Stomach (tissue), 9 donors: ENCODE data around the gene ZNF593OS. TPM values are rescaled to one million over a fixed set of nuclear protein-coding genes. Genes with fewer than 3 reads are reported as not detected.

Experiments used
- DNase-seq, 2 donors: peaks; one replicate each; pipeline versions ENCODE4 v3.0.0 to v3.0.0-alpha.2; 2013 to 2019
- H3K27ac ChIP-seq, 5 donors: fragments of 200-600 bp in 4 of 5; sonication (generic) in 4 of 5; one replicate each; pipeline ENCODE4 v1.5.1; 2013 to 2019; ENCODE audit warnings: mild to moderate bottlenecking in 1 of 5, moderate library complexity in 1 of 5
- H3K27me3 ChIP-seq, 3 donors: fragments of 200-600 bp; sonication (generic); one replicate each; pipeline ENCODE4 v1.5.1; 2017 to 2019; ENCODE audit warnings: mixed run types in 1 of 3
- H3K36me3 ChIP-seq, 4 donors: fragments of 200-600 bp; sonication (generic); 1 replicate in 3 of 4; 2 replicates in 1 of 4; pipeline ENCODE4 v1.5.1; 2016 to 2019
- H3K4me1 ChIP-seq, 4 donors: fragments of 200-600 bp; sonication (generic); one replicate each; pipeline ENCODE4 v1.5.1; 2016 to 2019
- H3K4me3 ChIP-seq, 4 donors: fragments of 200-600 bp; sonication (generic) in 3 of 4; one replicate each; pipeline ENCODE4 v1.5.1; 2016 to 2019; ENCODE audit warnings: mild to moderate bottlenecking in 1 of 4
- H3K9me3 ChIP-seq, 4 donors: fragments of 200-600 bp; sonication (generic); one replicate each; pipeline ENCODE4 v1.5.1; 2016 to 2019
- EP300 ChIP-seq: sonication (generic); formaldehyde crosslinking; IDR thresholded peaks from one replicate; pipeline ENCODE4 v1.6.1; 2017; ENCODE audit warnings: antibody characterized with exemption
- POLR2A ChIP-seq, 4 donors: fragments of 450-650 bp; IDR thresholded peaks; one replicate each; pipeline ENCODE4 v1.6.1; 2016; ENCODE audit warnings: antibody characterized with exemption in 4 of 4, control low read depth in 2 of 4, mild to moderate bottlenecking in 1 of 4, moderate library complexity in 1 of 4
- POLR2AphosphoS5 ChIP-seq, 3 donors: sonication (generic); formaldehyde crosslinking; IDR thresholded peaks; one replicate each; pipeline ENCODE4 v1.6.1; 2016; ENCODE audit warnings: antibody characterized with exemption in 3 of 3
- WGBS, 5 donors: extraction: QIAGEN DNeasy Blood & Tissue Kit in 3 of 5; methylation state at CpG; one replicate each; pipeline versions ENCODE4 v1.1.5 to v1.1.7; 2013 to 2018; 5-methylcytosine and 5-hydroxymethylcytosine counted together
- intact Hi-C: fragments of 100-400 bp; cut with DNase I; formaldehyde crosslinking; loops from one replicate; pipeline ENCODE4 v1.15.1; 2023; ENCODE audit warnings: low total_unique reads
- polyA plus RNA-seq, 3 donors: library from polyadenylated mRNA; stranded (reverse); fragments of 200-250 nt; gene quantifications; one replicate each; pipeline ENCODE4 v1.2.3, GENCODE V29; 2013
- total RNA-seq, 5 donors: library from RNA; depleted of rRNA; stranded (reverse); fragments of >200 nt; gene quantifications; one replicate each; pipeline versions ENCODE4 v1.1.0 to v1.2.3, GENCODE V29; 2014 to 2016
- TF ChIP-seq, protein P1 (sequence below), 7 experiments: fragments of 450-650 bp in 4 of 7; fragments of 200-600 bp in 3 of 7; sonication (generic) in 3 of 7; IDR thresholded peaks; one replicate each; pipeline ENCODE4 v1.5.1; 2016 to 2019; ENCODE audit warnings: antibody characterized with exemption in 7 of 7, control low read depth in 2 of 7, mild to moderate bottlenecking in 1 of 7
- donor health status: healthy with polysubstance abuse.
- donor health status: Bipolar disorder and iron deficiency.
- donor health status: healthy.

Gene ZNF593OS
- total and polyA plus RNA-seq, 8 donors, result 0.30 to 0.76 TPM; not detected in 6

DNA sequence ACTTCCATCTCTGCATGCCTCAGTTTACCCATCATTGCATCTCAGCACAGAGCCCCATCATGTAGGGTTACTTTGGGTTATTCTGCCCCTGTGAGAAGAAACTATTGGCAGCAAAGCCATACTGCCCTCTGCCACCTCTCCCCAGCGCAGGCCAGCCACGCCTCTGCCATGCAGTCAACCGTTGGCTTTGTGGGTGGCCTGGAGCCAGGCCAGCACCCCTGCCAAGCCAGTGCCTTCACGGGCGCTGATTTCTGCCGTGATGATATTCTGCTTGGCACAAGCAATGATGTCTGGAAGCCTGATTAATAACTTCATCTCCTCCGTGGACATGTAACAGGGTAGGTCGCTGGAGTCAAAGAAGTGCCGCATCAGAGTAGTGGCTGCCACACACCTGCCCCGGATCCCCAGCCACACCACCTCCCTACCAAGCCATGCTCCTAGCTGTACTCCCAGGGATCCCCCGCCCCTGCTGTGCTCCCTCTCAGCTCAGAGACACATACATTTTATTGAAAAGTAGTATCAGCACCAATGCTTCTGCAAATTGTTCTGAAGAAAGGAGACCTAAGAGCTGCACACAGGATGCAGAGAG, 47.4 kb upstream of the ZNF593OS start:
- peaks cover 0 to 18% (median 0%) of the 10 kb centered on the region in 3 donors for H3K27me3 ChIP-seq
- intact Hi-C loops, result no loop called here
- DNase-seq, result peak in 1 of 2 donors; percentile 34
- 31 to 42% (median 32%) methylated on average over 10 to 11 of the region's 11 CpGs for WGBS, 5 donors
- H3K9me3 ChIP-seq, result no peaks in the 10 kb centered on the region
- H3K27ac ChIP-seq, result no peak overlapping the region
- no peak for TF ChIP-seq EP300
- TF ChIP-seq POLR2AphosphoS5 (IDR thresholded peaks at IDR 0.05), result no peak
- TF ChIP-seq, protein P1, sequence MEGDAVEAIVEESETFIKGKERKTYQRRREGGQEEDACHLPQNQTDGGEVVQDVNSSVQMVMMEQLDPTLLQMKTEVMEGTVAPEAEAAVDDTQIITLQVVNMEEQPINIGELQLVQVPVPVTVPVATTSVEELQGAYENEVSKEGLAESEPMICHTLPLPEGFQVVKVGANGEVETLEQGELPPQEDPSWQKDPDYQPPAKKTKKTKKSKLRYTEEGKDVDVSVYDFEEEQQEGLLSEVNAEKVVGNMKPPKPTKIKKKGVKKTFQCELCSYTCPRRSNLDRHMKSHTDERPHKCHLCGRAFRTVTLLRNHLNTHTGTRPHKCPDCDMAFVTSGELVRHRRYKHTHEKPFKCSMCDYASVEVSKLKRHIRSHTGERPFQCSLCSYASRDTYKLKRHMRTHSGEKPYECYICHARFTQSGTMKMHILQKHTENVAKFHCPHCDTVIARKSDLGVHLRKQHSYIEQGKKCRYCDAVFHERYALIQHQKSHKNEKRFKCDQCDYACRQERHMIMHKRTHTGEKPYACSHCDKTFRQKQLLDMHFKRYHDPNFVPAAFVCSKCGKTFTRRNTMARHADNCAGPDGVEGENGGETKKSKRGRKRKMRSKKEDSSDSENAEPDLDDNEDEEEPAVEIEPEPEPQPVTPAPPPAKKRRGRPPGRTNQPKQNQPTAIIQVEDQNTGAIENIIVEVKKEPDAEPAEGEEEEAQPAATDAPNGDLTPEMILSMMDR (IDR thresholded peaks at IDR 0.05), result no peak
- no peak for TF ChIP-seq POLR2A (IDR thresholded peaks at IDR 0.05)
- no peaks in the 10 kb centered on the region for H3K36me3 ChIP-seq
- H3K4me1 ChIP-seq, result peaks cover 0 to 6% (median 0%) of the 10 kb centered on the region in 4 donors
- no peak overlapping the region for H3K4me3 ChIP-seq

DNA sequence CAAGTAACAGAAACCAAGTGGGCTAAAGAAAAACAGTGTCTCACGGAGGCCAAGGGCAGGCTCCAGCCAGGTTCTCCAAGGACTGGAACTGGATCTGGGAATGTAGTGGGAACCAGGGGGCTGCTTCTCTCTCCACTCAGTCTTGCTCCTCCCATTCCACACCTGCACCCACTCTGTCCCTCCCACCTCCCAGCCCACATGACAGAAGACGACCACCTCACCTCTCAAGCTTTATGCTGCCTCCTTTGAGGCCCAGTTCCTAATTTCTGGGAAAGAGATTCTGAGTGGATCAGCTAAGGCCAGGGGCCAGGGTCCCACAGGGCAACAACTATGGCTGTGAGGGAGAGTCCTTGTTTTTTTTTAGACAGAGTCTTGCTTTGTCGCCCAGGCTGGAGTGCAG, 43.6 kb upstream of the ZNF593OS start:
- peaks cover 0 to 6% (median 0%) of the 10 kb centered on the region in 4 donors for H3K4me1 ChIP-seq
- H3K4me3 ChIP-seq, result no peak overlapping the region
- TF ChIP-seq, protein P1 (IDR thresholded peaks at IDR 0.05), result no peak
- H3K36me3 ChIP-seq, result no peaks in the 10 kb centered on the region
- DNase-seq, result no peak
- no peak overlapping the region for H3K27ac ChIP-seq
- intact Hi-C loops, result no loop called here
- H3K9me3 ChIP-seq, result no peaks in the 10 kb centered on the region
- peaks cover 0 to 12% (median 0%) of the 10 kb centered on the region in 3 donors for H3K27me3 ChIP-seq
- 41 to 45% (median 42%) methylated on average over 3 of the region's 3 CpGs for WGBS, 5 donors

DNA sequence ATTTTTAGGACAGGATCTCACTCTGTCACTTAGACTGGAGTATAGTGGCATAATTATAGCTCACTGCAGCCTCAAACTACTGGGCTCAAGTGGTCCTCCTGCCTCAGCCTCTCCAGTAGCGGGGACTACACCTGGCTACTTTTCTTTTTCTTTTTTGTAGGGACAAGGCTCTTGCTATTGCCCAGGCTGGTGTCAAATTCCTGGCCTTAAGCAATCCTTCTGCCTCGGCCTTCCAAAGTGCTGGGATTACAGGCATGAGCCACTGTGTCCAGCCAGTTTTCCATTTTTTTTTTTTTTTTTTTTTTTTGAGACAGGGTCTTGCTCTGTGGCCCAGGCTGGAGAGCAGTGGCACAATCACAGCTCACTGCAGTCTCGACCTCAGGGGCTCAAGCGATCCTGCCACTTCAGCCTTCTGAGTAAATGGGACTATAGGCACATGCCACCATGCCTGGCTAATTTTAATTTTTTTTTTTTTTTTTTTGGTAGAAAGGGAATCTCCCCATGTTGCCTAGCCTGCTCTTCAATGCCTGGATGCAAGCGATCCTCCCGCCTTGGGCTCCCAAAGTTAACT, 41.8 kb upstream of the ZNF593OS start:
- H3K9me3 ChIP-seq, result no peaks in the 10 kb centered on the region
- H3K27ac ChIP-seq, result no peak overlapping the region
- H3K36me3 ChIP-seq, result no peaks in the 10 kb centered on the region
- no peaks in the 10 kb centered on the region for H3K27me3 ChIP-seq
- H3K4me1 ChIP-seq, result no peaks in the 10 kb centered on the region
- intact Hi-C loops, result no loop called here
- WGBS, 5 donors, result 76 to 88% (median 83%) methylated on average over 6 of the region's 6 CpGs
- no peak for TF ChIP-seq POLR2A (IDR thresholded peaks at IDR 0.05)
- TF ChIP-seq, protein P1 (IDR thresholded peaks at IDR 0.05), result no peak
- TF ChIP-seq POLR2AphosphoS5 (IDR thresholded peaks at IDR 0.05), result no peak
- no peak for TF ChIP-seq EP300
- no peak for DNase-seq
- H3K4me3 ChIP-seq, result no peak overlapping the region

DNA sequence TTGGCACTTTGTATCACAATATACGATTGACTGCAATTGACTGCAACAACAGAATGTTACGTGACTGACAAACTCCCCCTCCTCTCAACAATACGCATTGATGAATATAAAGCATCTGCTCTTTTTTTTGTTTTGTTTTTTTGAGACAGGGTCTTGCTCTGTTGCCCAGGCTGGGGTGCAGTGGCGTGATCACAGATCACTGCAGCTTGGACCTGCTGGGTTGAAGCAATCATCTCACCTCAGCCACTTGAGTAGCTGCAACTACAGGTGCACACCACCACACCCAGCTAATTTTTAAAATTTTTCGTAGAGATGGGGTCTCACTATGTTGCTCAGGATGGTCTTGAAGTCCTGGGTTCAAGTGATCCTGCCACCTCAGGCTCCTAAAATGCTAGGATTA, 41.1 kb upstream of the ZNF593OS start:
- no peak for DNase-seq
- Histone ChIP-seq H3K4me1 (no peaks in the 10 kb centered on the region), H3K27ac (no peak overlapping the region), H3K4me3 (no peak overlapping the region), H3K36me3 (no peaks in the 10 kb centered on the region), H3K27me3 (no peaks in the 10 kb centered on the region), H3K9me3 (no peaks in the 10 kb centered on the region)
- no peak for TF ChIP-seq POLR2A (IDR thresholded peaks at IDR 0.05)
- no peak for TF ChIP-seq POLR2AphosphoS5 (IDR thresholded peaks at IDR 0.05)
- TF ChIP-seq, protein P1 (IDR thresholded peaks at IDR 0.05), result no peak
- TF ChIP-seq EP300, result no peak
- intact Hi-C loops, result no loop called here
- 83 to 94% (median 92%) methylated on average over 5 of the region's 5 CpGs for whole genome bisulfite sequencing, 5 donors
